DLD1 (cell line): ENCODE data around the gene LILRB2.
"Not testable (repeated sequence)": the region's sequence is repeated elsewhere in the genome, so short reads cannot be mapped to it uniquely, and the experiment has no call there.

Source experiments
- in situ Hi-C: cut with HindIII; loops from 2 replicates; pipeline ENCODE4 v1.10.0; 2017; ENCODE audit warnings: low sequenced_read_pairs

LILRB2 gene

GRCh38 chr19:54307389-54308020 is 26.6 kb upstream of the LILRB2 start:
- in situ Hi-C loops: no loop called here

- in situ Hi-C loops: no loop called here
Measured at GRCh38 chr19:54305141-54305540, 24.2 kb upstream of the LILRB2 start.

- in situ Hi-C loops: no loop called here
Measured at GRCh38 chr19:54302257-54302656, 21.3 kb upstream of the LILRB2 start.

GRCh38 chr19:54299515-54299914 is 18.6 kb upstream of the LILRB2 start:
- in situ Hi-C loops: no loop called here

- in situ Hi-C loops: no loop called here
Measured at GRCh38 chr19:54299126-54299498, 18.2 kb upstream of the LILRB2 start.

- in situ Hi-C loops: no loop called here
Measured at GRCh38 chr19:54298357-54299125, 17.6 kb upstream of the LILRB2 start.

GRCh38 chr19:54297759-54298305 is 16.9 kb upstream of the LILRB2 start:
- in situ Hi-C loops: no loop called here

- in situ Hi-C loops: no loop called here
Measured at GRCh38 chr19:54294539-54294938, 13.6 kb upstream of the LILRB2 start.

- in situ Hi-C loops: not testable (repeated sequence)
Measured at GRCh38 chr19:54289160-54289559, 8.2 kb upstream of the LILRB2 start.

GRCh38 chr19:54287456-54287855 is 6.5 kb upstream of the LILRB2 start:
- in situ Hi-C loops: no loop called here

- in situ Hi-C loops: not testable (repeated sequence)
Measured at GRCh38 chr19:54286283-54286682, 5.4 kb upstream of the LILRB2 start.

- in situ Hi-C loops: not testable (repeated sequence)
Measured at GRCh38 chr19:54285427-54286056, 4.6 kb upstream of the LILRB2 start.

- in situ Hi-C loops: no loop called here
Measured at GRCh38 chr19:54282686-54283470, 2.0 kb upstream of the LILRB2 start.

- in situ Hi-C loops: not testable (repeated sequence)
Measured at GRCh38 chr19:54281729-54282075, 792 bp upstream of the LILRB2 start.

GRCh38 chr19:54280441-54280840 is 469 bp downstream of the LILRB2 start:
- in situ Hi-C loops: not testable (repeated sequence)

GRCh38 chr19:54280025-54280424 is 885 bp downstream of the LILRB2 start:
- in situ Hi-C loops: not testable (repeated sequence)

GRCh38 chr19:54279406-54279962 is 1.4 kb downstream of the LILRB2 start:
- in situ Hi-C loops: no loop called here

- in situ Hi-C loops: not testable (repeated sequence)
Measured at GRCh38 chr19:54278571-54279195, 2.2 kb downstream of the LILRB2 start.

- in situ Hi-C loops: not testable (repeated sequence)
Measured at GRCh38 chr19:54278056-54278455, 2.9 kb downstream of the LILRB2 start.

- in situ Hi-C loops: not testable (repeated sequence)
Measured at GRCh38 chr19:54277111-54277615, 3.7 kb downstream of the LILRB2 start.
